ENCODE data around the gene FOXRED1. TPM values are rescaled to one million over a fixed set of nuclear protein-coding genes. Genes with fewer than 3 reads are reported as not detected.

Gene FOXRED1
- total RNA-seq, 2 experiments from 2014 or later = 46.0 to 47.3 TPM

DNA sequence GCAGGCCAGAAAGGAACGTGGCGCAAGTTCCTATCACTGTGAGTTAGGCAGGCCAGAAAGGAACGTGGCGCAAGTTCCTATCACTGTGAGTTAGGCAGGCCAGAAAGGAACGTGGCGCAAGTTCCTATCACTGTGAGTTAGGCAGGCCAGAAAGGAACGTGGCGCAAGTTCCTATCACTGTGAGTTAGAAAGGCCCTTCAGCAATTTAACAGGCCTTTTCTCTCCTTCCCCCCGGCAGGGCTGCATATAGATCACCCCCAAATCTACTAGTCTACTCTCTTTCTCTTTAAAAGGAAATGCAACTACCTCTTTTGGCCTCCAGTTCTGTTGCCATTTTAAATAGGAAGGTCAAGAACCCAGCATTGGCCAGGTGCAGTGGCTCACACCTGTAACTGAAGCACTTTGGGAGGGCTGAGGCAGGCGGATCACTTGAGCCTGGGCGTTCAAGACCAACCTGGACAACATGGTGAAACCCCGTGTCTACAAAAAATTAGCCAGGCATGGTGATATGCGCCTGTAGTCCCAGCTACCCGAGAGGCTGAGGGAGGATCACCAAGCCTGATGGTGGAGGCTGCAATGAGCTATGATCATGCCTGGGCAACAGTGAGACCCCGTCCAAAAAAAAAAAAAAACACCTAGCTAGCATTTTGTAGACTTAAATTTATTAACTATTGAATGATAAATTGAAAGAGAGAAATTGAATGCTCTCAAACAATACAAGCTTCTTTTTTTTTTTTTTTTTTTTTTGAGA is 42.4 kb upstream of the FOXRED1 start:
- H3K4me3 Mint-ChIP-seq = no peak overlapping the region
- H3K4me1 Mint-ChIP-seq (ENCODE audit: low read depth) = no peaks in the 10 kb centered on the region
- DNase-seq (no peak), ATAC-seq (no peak)
- H3K36me3 Mint-ChIP-seq (ENCODE audit: low read depth) = no peaks in the 10 kb centered on the region
- ChIA-PET CTCF (no interaction called here), POLR2A (no interaction called here)
- TF ChIP-seq, protein P1, sequence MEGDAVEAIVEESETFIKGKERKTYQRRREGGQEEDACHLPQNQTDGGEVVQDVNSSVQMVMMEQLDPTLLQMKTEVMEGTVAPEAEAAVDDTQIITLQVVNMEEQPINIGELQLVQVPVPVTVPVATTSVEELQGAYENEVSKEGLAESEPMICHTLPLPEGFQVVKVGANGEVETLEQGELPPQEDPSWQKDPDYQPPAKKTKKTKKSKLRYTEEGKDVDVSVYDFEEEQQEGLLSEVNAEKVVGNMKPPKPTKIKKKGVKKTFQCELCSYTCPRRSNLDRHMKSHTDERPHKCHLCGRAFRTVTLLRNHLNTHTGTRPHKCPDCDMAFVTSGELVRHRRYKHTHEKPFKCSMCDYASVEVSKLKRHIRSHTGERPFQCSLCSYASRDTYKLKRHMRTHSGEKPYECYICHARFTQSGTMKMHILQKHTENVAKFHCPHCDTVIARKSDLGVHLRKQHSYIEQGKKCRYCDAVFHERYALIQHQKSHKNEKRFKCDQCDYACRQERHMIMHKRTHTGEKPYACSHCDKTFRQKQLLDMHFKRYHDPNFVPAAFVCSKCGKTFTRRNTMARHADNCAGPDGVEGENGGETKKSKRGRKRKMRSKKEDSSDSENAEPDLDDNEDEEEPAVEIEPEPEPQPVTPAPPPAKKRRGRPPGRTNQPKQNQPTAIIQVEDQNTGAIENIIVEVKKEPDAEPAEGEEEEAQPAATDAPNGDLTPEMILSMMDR (IDR thresholded peaks at IDR 0.05) = no peak
- no peaks in the 10 kb centered on the region for H3K27me3 Mint-ChIP-seq
- no peaks in the 10 kb centered on the region for H3K9me3 Mint-ChIP-seq
- intact Hi-C loops (cut with micrococcal nuclease) = no loop called here
- H3K27ac Mint-ChIP-seq = no peak overlapping the region

DNA sequence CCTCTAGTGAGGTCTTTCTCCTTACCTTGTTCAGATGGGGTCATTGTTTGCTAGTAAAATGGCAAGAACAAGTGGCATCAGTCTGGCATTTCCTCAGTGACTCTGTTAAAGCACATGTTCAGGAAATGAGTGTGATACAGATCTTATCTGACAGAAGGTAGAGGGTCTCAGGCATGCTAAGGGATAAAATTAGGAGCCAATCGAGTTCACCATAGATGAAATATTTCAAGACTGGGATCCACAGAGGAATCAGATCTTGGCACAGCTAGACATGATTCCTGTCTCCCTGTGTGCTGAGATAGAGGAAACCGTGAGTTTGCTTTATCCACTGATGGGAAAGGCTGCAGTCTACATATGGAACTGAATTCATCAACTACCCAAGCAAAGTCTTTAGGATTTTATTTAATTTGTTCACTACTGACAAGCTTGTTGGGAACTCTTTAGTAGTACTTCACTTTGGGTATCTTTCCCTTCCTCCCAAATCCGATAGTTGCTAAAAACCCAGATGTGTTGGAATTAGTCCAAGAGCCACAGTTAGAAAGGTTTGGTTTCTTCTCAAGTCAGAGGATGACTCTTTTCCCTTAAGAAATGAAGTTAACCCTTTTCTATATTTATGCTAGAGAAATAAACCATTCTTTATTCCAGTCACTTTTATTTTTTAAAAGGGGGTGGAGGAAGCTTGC is 39.0 kb upstream of the FOXRED1 start:
- TF ChIP-seq, protein P1 (IDR thresholded peaks at IDR 0.05) = no peak
- DNase-seq (no peak), ATAC-seq (no peak)
- H3K27ac Mint-ChIP-seq = no peak overlapping the region
- no peak overlapping the region for H3K4me3 Mint-ChIP-seq
- ChIA-PET CTCF (interaction anchor here (1.1 to 2.3 kb wide), 5 partner anchors 8 to 310 kb away, joined by 3 to 6 read pairs (median 4); no protein-coding TSS in a partner anchor), POLR2A (no interaction called here)
- no peaks in the 10 kb centered on the region for H3K9me3 Mint-ChIP-seq
- H3K36me3 Mint-ChIP-seq (ENCODE audit: low read depth) = peaks cover 2% of the 10 kb centered on the region
- H3K27me3 Mint-ChIP-seq = no peaks in the 10 kb centered on the region
- intact Hi-C loops (cut with micrococcal nuclease) = no loop called here
- no peaks in the 10 kb centered on the region for H3K4me1 Mint-ChIP-seq (ENCODE audit: low read depth)

DNA sequence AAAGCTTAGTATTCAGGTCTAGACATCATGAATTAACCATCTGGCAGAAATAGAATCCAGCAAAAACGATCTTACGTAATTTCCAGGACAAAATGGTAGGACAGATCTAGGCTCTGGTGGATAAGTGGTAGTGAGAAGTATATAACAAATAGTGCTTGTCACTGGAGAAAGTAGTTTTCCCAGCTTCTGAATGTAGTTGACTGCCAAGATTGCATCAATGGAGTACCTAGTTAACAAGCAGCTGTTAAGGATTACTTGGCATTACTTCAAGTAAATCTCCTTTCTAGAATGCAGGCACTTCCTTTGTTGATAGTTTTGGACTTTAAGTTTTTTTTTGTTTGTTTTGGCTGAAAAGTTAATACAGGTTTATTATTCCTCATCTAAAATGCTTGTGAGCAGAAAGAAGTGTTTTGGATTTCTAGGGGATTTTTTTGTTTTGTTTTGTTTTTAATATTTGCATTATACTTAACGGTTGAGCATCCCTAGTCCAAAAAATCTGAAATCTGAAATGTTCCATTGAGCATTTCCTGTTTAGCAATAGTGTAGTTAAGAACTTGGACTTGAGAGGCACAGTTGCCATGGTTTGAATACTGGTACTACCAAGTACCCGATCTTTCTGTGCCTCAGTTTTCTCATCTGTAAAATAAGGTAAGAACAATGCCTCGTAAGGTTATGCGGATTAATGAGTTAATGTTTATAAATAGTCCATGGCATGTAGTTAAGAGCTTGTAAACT is 37.1 kb upstream of the FOXRED1 start:
- POLR2A ChIA-PET = no interaction called here
- CTCF ChIA-PET = interaction anchor here (0.5 to 2.3 kb wide), 5 partner anchors 9 to 185 kb away, joined by 3 to 6 read pairs (median 5); no protein-coding TSS in a partner anchor
- H3K27me3 Mint-ChIP-seq = no peaks in the 10 kb centered on the region
- peaks cover 5% of the 10 kb centered on the region for H3K36me3 Mint-ChIP-seq (ENCODE audit: low read depth)
- TF ChIP-seq, protein P1 (IDR thresholded peaks at IDR 0.05) = no peak
- H3K4me3 Mint-ChIP-seq = no peak overlapping the region
- no peak overlapping the region for H3K27ac Mint-ChIP-seq
- intact Hi-C loops (cut with micrococcal nuclease) = no loop called here
- H3K9me3 Mint-ChIP-seq = no peaks in the 10 kb centered on the region
- ATAC-seq = no peak
- no peak for DNase-seq
- H3K4me1 Mint-ChIP-seq (ENCODE audit: low read depth) = no peaks in the 10 kb centered on the region

DNA sequence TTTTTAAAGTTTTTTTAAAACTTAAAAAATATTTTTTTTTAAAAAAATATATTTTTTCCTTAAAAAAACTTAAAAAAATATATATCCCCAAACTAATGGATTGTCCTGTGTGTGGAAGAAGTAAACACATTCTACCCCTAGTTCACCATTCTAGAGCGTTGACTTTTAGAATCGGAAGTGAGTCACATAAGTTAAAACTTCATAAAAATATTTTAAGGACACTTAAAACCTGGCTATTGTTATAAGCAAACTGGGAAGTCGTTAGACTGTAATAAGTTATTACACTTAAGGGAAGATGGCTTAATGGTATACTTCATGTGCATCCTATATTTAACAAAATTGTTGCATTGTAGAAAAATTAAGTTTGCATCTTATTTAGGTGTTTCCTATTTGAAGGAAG is 36.3 kb upstream of the FOXRED1 start:
- ChIA-PET POLR2A (no interaction called here), CTCF (interaction anchor here (0.5 kb wide), 1 partner anchor 186 kb away, joined by 3 read pairs; no protein-coding TSS in a partner anchor)
- Mint-ChIP-seq H3K27ac (no peak overlapping the region), H3K9me3 (no peaks in the 10 kb centered on the region), H3K36me3 (ENCODE audit: low read depth) (peaks cover 5% of the 10 kb centered on the region), H3K4me3 (no peak overlapping the region), H3K4me1 (ENCODE audit: low read depth) (no peaks in the 10 kb centered on the region), H3K27me3 (no peaks in the 10 kb centered on the region)
- TF ChIP-seq, protein P1 (IDR thresholded peaks at IDR 0.05) = no peak
- no peak for DNase-seq
- ATAC-seq = no peak
- intact Hi-C loops (cut with micrococcal nuclease) = no loop called here

Data from activated CD8-positive, alpha-beta T cell treated with anti-CD3 and anti-CD28 coated beads for 36 hours (primary cell).